Gastrocnemius medialis (tissue), 4 donors: ENCODE data around the gene MTLN.
"Not testable (repeated sequence)": the region's sequence is repeated elsewhere in the genome, so short reads cannot be mapped to it uniquely, and the experiment has no call there.

ENCODE experiments used
- CTCF ChIP-seq, 5 experiments: fragments of 450-650 bp in 3 of 5; fragments of 200-600 bp in 2 of 5; sonication (generic) in 2 of 5; IDR thresholded peaks in 4 of 5; conservative IDR thresholded peaks in 1 of 5; 1 replicate in 4 of 5; 2 replicates in 1 of 5; pipeline ENCODE4 v1.5.1; 2016 to 2019; ENCODE audit warnings: antibody characterized with exemption in 5 of 5, mild to moderate bottlenecking in 3 of 5, moderate library complexity in 3 of 5
- POLR2A ChIP-seq, 2 donors: fragments of 450-650 bp; IDR thresholded peaks; one replicate each; pipeline ENCODE4 v1.6.1; 2017; ENCODE audit warnings: antibody characterized with exemption in 2 of 2, mild to moderate bottlenecking in 2 of 2, moderate library complexity in 2 of 2

DNA sequence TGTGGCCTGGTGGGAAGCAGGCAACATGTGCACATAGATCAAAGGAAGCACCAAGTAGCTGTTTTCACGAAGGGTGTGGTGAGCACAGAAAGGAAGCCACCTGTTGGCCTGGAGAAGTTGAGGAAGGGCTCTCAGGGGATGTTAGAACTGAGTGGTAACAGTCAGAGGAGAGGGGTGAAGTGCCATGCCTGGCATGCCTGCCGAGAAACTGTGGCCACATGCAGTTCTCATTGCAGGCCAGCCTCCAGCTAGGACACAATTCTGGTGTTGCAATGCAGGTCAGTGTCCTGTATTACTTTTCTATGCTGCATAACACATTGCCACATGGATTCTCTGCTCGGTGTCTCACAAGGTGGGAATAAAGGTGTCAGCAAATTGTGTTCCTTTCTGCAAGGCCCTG, 30.9 kb upstream of the MTLN start:
- not testable (repeated sequence) for TF ChIP-seq CTCF (IDR thresholded peaks at IDR 0.05 in 4 of 5, conservative IDR thresholded peaks at IDR 0.05 in 1 of 5); POLR2A (IDR thresholded peaks at IDR 0.05)
